Glomerular endothelial cell (primary cell): ENCODE results near the gene OSGEPL1. TPM values are rescaled to one million over a fixed set of nuclear protein-coding genes. Genes with fewer than 3 reads are reported as not detected.
A peak's percentile ranks its signal among the peaks of the same experiment; 100 is the strongest.
"Not testable (repeated sequence)": the region's sequence is repeated elsewhere in the genome, so short reads cannot be mapped to it uniquely, and the experiment has no call there.

ENCODE experiments used
- DNase-seq: peaks from one replicate; pipeline ENCODE4 v3.0.0-alpha.2; 2011; ENCODE audit warnings: low read depth, low spot score; ENCODE audit errors: extremely low read depth
- total RNA-seq: library from RNA; depleted of rRNA; stranded (reverse); fragments of >200 nt; gene quantifications from 2 replicates; pipeline ENCODE4 v1.2.3, GENCODE V29; 2015

Gene OSGEPL1, protein sequence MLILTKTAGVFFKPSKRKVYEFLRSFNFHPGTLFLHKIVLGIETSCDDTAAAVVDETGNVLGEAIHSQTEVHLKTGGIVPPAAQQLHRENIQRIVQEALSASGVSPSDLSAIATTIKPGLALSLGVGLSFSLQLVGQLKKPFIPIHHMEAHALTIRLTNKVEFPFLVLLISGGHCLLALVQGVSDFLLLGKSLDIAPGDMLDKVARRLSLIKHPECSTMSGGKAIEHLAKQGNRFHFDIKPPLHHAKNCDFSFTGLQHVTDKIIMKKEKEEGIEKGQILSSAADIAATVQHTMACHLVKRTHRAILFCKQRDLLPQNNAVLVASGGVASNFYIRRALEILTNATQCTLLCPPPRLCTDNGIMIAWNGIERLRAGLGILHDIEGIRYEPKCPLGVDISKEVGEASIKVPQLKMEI
- total RNA-seq = 2.4 and 3.7 TPM in 2 replicates

DNA sequence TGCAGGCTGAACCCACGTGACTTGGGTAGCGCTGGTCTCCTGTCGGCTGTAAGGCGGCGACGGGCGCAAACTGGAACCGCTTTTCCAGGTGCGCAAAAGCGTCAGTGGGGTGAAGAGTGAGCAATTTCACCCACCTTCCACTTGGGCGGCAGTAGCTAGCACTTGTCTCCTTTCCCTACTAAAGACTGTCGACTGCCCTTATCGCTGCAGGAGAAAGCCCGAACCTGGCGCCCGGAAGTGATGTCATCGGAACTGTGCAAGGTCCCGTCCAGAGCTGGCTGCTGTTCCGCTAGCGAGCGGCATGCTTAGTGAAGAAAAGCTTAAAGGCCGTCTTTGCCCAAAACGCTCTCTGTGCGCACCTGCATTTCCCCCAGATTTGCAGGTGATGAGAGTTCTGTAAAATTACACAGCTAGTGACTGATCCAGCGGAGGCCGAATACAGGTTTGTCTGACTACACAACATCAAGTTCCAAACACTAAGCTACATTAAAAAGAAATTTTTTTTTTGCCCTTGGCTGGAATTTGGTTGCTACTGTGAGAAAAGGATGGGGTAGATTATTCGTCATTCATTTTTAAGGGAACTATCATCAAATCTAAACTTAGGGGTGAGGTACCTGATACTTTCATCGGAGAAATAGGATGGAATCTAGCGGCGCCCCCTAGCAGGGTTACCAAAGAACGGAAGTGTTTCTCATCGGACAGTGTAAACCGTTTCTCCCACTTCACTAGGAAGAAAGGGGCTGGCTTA, at the start of gene OSGEPL1:
Gene OSGEPL1, minus strand, starts transcription at position 242 of the 748 bp plus-strand sequence. CDS start 1,152 bp downstream, outside the sequence.
- DNase-seq = peak; percentile 75

DNA sequence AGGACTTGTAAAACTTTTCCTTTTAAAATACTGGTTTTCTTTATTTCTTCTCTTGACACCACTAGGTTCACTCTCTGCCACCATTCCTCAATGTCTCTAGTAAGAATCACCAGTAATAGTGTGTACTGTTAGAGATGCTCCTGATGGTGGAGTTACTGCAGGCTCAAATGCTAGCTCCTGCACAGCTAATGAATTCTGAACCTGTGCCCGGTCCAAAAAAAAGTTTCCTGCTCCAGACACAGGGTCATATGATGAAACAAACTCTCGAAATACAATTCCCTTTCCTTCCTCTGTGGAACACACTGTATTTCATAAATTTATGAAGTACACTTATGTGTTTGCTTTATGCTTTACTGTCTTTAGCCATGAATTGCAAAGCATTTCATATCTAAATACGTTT, 40.8 kb upstream of the OSGEPL1 start:
- no peak for DNase-seq

DNA sequence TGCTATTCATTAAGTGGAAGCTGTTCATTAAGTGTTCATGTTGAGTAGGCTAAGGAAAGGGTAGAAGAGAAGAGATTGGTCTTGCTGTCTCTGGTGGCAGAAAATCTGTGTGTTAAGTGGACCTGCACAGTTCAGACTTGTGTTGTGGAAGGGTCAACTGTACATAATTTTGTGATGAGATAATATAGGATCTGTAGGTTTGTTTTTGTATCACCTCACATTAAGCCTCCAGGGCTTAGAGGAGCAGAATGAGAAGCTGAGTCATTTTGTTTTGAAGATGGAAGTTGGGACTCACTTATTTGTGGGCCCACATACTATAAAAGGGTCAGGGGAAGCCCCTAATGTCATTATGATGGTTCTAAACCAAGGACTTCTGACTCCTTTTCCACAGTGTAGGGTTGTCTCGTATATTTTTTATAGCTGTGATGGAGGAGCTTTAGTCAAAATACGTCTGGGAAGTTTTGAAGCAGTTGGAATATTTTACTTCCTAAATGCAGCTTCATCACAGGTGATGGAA, 39.9 kb upstream of the OSGEPL1 start:
- DNase-seq = no peak

DNA sequence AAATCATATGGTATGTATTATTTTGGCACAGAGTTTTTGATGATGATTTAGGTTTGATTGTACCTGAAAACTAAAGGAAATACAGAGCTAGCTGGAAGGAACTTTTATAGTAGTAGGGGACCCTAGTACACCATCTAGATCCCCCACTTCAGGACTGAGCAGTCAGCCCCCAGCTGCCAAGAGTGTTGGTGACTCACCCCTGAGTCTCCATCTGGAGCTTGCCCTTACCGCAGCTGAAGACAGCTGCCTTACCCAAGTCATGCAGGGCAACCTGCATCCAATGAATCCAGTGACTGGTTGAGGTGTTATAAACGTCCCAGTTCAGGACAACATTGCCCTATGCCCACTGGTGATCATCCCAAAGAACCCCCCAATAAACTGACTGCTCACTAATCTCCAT, 36.9 kb upstream of the OSGEPL1 start:
- no peak for DNase-seq

DNA sequence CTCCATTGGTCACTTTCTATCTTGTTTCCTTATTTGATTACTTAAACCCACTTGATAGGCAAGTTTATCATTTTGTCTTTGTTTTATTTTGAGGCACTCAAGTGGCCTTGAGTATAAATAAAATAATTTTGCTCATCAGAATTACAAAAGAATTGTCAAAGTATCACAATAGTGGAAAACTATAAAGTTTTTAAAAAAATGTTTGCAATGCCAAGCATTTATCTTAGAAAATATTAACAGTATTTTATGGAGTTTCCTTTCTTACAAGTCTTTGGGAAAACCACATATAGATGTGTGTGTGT, 36.4 kb upstream of the OSGEPL1 start:
- no peak for DNase-seq

DNA sequence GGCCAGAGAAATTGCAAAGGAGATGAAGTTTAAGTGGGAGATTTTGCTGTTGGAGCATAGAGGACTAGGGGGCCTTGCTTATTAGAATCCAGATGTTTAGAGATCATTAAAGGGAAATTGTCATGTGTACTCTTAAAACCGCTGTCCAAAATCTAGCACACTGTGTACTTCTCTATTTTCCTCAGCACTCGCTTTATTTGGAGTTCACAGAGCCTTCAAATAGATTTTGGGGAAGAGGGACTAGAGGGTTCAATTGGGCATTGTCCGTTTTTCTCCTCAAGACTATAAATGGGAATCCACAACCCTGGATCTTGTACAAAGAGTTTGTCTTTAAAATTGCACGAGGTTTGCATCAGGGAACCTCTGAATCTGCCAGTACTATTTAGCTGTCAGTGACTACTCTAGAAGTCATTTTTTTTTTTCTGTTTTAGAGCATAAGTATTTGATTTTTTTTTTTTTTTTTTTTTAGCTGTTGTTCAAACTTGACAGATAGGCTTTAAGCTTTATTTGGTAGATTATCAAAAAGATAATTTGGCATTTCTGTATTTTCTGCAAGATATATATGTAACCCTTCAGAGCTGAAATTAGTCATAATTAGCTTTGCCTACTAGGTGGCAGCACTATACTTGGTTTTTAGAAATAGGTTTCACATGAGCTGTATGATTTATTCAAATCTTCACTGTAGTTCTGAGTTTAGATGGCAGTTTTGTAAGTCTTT, 35.9 kb upstream of the OSGEPL1 start:
- DNase-seq = no peak

DNA sequence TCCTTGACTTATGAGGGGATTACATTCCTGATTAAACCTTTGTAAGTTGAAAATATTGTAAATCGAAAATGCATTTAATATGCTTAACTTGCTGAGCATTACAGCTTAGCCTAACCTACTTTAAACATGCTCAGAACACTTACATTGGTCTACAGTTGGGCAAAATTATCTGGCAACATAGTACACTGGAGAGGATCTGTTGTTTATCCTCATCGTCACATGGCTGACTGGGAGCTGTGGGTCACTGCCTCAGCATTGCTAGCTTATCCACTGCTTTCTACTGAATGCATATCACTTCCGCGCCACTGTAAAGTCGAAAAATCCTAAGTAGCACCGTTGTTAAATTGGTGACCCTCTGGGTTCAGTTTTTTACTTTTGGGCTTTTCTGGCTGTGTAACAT, 35.3 kb upstream of the OSGEPL1 start:
- no peak for DNase-seq

DNA sequence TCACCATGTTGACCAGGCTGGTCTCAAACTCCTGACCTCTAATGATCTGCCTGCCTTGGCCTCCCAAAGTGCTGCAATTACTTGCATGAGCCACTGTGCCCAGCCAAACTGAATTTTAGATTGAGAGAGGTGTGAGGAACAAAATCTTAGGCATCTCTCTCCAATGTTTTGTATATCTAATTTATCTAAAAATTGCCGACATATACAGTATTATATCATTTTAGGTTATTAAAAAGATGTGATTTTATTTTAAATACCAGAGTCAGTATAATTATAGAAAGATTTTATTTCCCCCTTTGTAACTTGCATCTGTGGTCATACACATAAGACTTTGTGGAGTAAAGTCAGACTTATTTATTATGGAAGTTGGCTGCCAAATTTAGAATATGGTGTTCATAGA, 31.7 kb upstream of the OSGEPL1 start:
- no peak for DNase-seq

DNA sequence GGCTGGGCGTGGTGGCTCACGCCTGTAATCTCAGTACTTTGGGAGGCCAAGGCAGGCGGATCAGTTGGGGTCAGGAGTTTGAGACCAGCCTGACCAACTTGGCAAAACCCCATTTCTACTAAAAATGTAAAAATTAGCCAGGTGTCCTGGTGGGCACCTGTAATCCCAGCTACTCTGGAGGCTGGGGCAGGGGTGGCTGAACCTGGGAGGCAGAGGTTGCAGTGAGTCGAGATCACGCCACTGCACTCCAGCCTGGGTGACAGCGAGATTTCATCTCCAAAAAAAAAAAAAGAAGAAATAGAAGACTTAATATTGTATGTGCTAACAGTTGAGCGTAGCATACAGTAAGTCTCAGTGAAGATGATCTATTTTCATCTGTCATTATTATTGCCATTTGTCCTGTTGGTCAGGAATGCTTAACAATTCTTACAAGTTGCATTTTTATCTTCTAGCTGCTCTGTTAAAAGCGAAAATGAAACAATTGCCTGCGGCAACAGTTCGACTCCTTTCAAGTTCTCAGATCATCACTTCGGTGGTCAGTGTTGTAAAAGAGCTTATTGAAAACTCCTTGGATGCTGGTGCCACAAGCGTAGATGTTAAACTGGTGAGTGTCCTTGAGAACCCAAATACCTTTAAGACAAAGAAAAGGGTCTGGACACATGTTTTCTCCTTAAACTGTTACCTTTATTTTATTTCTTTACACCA, 28.9 kb upstream of the OSGEPL1 start:
- no peak for DNase-seq

DNA sequence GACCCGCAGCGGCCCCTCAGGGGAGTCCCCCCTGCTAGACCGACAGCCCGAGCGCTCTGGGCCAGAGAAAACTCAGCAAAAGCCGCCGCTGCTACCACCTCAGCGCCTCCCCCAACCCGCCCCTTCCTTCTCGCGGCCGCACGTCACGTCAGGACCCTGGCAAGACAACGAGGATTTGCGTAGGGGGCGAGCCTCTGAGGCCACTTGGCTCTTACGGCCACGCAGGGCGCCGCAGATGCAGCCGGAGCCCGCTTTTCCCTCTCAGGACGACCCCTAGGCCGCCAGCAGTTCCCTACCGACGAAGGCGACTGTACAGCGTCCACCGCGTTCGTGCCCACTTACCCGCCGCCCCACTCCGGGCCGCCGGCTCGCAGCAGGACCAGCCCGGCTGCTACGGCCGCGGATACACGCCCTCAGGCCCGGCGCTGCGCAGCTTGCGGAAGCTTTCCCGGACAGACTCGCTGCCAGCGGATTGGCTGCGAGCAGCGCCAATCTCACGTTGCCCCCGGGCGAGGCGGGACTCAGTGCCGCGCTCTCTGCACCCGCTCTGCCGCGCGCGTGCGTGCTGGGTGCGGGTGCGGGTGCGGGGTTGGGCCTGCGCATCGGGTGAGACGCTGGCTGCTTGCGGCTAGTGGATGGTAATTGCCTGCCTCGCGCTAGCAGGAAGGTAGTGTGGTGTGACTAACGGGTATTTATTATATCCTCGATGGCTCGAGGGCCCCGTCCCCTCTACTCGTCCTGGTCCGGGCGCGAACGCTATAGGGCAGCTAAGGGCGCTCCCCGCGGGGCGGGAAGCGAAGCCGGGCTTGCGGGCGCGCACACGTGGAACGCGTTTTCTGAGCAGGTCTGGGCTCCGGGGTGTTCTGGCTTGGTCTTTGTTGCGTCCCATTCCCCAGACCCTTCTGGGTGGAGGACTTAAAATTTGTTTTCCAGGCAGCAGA, 21.6 kb upstream of the OSGEPL1 start, which contains the start of the genes ORMDL1 and PMS1:
Gene ORMDL1, minus strand, starts transcription at position 413 of the 941 bp plus-strand sequence. CDS start 1,744 bp downstream, outside the sequence.
Gene PMS1, plus strand, starts transcription at position 524 of the 941 bp plus-strand sequence. CDS start 7,360 bp downstream, outside the sequence.
- DNase-seq = no peak

DNA sequence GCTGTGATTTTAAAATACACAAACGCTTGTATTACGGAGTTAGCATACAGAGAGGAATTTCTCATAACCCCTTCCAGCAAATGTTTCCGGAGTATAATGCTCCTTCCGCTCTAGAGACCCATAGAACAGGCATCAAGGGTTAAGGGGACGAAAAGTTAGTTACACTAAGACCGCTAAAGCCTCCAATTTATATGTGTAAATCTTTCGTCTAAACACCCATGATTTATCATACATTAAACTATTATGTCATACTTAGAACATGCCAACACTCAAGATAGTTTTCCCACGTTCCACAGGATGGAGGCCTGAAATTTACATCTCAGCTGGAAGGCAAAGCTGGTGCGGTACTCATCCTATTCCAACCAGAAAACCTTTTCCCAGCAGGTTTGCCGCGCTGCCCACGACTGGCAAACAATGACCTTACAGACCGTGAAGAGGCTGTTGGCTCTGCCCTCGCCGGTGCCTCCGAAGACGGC, 20.9 kb upstream of the OSGEPL1 start:
- DNase-seq = no peak

DNA sequence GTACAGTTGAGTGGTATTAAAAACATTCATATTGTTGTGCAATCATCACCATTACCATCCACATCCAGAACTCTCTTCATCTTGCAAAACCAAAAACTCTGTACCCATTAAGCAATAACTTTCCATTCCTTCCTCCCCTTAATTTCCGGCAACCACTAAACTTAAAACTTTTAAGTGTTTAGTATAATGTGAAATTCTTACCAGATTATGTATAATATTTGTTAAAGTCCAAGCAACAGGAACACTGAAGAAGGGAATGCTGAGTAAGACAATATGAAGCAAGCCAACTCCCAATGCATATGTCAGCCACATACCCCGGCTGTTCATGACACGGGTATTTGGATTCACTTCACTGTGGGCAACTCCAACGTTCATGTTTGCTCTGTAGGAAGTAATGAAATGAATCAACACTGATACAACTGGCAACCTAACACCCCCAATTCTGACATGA, 19.7 kb upstream of the OSGEPL1 start:
- no peak for DNase-seq

DNA sequence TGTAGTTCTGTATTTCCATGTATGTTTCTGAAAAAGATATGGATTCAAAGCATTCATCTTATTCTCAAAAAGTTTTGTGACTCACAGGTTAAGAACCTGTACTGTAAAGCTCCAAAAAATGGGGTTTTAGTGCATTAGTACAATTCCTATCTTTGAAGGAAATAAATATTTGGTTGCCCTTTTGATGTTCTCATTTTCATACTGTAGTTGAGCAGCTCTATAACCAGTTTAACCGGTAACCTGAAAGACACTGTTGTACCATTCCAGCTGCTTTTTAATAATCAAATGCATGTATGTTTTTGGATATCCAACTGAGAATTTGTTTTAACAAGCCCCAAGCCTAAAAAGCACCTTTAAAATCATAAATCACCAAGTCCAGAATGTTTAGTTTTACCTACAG, 9.6 kb upstream of the OSGEPL1 start:
- no peak for DNase-seq

DNA sequence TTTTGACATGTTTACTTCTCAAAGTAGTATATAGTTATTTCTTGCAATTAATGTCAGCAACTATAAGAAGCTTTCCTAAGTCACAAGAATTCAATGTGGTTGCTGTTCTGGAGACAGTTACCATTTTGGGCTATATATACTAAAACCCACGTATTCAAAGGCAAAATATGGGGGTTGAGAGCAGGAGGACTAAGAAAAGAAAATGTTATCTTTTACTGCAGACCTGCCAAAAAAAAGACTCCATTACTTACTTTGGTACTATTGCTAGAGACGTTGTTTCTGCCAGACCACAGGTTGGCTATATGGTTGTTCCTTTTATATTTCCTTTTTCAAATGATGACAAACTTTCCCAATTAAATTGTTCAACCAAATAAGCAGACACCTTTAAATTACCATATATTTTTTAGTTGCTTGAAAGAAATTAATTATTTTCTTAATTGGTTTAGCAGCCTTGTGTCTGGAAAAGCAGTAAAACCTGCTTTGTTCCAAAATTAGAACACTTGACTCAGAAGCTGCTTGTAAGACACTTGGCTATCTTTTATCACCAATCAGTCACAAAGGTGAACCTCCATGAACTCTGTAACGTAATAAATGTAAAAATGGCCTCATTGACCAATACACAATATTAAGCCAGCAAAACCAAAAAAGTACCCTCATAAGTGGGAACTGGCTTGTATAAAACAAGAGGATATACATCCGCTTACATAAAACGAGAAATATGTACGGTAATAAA, 8.2 kb upstream of the OSGEPL1 start:
- DNase-seq = no peak

DNA sequence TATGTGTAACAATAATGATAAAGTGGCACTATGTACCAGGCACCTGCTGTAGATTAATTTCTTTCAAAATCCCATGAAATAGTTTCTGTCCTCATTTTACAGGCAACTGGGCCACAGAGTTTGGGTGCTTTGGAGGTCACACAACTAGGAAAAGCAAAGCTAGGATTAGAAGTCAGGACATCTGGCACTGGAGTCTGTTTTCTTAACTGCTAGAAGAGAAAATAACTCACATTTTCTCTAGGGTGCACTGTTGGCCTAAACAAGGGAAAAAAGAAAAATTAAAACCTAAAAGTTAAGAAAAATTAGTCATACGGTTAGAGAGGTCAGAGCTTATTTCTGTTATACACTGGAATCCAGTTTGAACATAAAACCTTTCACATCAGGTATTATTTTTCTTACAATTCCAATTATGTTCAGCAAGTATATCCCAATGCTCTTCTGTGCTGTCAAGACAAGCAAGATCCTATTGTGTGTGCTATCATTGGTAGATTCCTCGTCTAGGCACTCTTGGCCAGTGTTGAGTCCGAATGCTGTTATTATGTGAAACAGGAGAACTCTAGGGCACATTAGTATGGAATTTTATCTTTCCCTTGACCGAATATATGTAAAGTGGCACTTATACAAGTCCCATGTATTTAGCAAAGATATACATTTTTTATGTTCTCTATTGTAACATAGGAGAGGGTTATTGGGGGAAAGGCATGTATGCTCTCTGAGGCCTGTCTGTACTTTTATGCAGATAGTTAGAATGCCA, 1.5 kb upstream of the OSGEPL1 start:
- no peak for DNase-seq

DNA sequence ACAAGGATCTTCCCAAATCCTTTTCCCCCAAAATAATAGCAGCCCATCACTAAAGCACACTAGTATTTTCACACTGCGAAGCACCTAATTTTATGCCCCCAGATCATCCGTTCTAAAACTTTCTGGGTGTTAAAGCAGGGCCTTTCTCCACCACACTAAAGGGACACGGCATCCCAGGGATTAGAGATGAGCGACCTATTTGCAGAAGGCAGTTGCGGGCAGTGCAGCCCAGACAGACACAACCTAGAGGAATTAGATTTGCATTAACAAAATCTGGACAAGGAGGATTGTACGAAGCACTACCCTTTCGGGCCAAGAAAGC, 402 bp downstream of the OSGEPL1 start:
- no peak for DNase-seq

DNA sequence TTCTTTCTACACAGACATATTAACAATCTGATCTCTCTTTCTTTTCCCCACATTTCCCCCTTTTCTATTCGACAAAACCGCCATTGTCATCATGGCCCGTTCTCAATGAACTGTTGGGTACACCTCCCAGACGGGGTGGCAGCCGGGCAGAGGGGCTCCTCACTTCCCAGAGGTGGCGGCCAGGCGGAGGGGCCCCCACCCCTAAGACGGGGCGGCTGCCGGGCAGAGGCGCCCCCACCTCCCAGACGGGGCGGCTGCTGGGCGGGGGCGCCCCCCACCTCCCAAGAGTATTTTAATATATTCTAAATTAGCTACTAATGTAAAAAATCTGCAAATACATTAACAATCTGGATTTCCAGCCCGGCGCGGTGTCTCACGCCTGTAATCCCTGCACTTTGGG, 2.4 kb downstream of the OSGEPL1 start:
- not testable (repeated sequence) for DNase-seq
